ENCODE measurements around the gene PARN. TPM values are rescaled to one million over a fixed set of nuclear protein-coding genes. Genes with fewer than 3 reads are reported as not detected.

The PARN gene
- total and polyA plus RNA-seq, 9 of the 15 experiments (the other 6 are each of a cell fraction or from before 2014, with no cell fraction given): 9.6 to 51.3 (median 40.4) TPM

DNA sequence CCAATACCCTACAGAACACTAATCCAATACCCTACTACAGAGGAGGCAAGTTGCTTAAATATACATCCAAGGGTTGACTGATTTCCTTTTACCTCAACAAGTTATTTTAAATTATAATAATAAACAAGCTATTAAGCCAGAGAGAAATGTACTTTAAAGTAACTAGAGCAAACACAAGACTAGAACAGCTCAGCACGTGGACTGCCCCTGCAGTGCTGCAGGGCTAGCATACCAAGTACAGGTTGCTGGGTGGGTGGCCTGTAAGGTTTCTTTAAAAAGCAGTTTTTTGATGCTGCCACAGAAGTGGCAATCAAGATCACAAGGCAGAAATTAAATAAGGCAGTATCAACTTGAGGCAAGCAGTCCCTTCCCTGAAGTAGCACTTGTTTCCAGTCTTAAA lies 63.5 kb downstream of the PARN start:
- H3K79me2 ChIP-seq (ENCODE audit: control insufficient read depth, insufficient read depth, low read length): no peaks in the 10 kb centered on the region
- intact Hi-C loops (cut with micrococcal nuclease) (no loop called here), in situ Hi-C loops (cut with MboI) (no loop called here)
- 82% methylated on average over 1 of the region's 1 CpG for WGBS (ENCODE audit: insufficient coverage, low coverage, missing lambda C conversion rate)
- DNase-seq (ENCODE audit: extremely low read depth in 1 of 4, low spot score in 3 of 4) (no peak), FAIRE-seq (no peak), ATAC-seq (no peak)
- no peaks in the 10 kb centered on the region for H4K20me1 ChIP-seq (replicated peaks; ENCODE audit: control insufficient read depth, insufficient read depth, low read length)
- H3K27ac ChIP-seq (ENCODE audit: extremely low read depth, low read depth, low read length): no peak overlapping the region
- H3K27me3 ChIP-seq (ENCODE audit: control insufficient read depth in 2 of 2, insufficient read depth in 2 of 2, low read length in 2 of 2): no peaks in the 10 kb centered on the region
- CTCF ChIA-PET (ENCODE audit: low intra/inter-chr PET ratio): no interaction called here
- no peaks in the 10 kb centered on the region for H3K9me3 ChIP-seq (replicated peaks; ENCODE audit: control insufficient read depth, insufficient read depth, low read depth, low read length)
- H3K9me1 ChIP-seq (ENCODE audit: control insufficient read depth, insufficient read depth, low read length): no peaks in the 10 kb centered on the region
- H3K4me3 ChIP-seq: no peak overlapping the region
- H2AFZ ChIP-seq (ENCODE audit: low read depth, low read length): no peak overlapping the region
- H3K4me1 ChIP-seq (replicated peaks in 1 of 2; ENCODE audit: control insufficient read depth in 2 of 2, insufficient read depth in 2 of 2, low read length in 2 of 2): peaks cover 0 to 6% of the 10 kb centered on the region in 2 experiments; a peak in 3 of 5 replicates
- POLR2A ChIA-PET: interaction anchor here (0.6 kb wide), 1 partner anchor 15 kb away, joined by 3 read pairs; no protein-coding TSS in a partner anchor
- H3K4me2 ChIP-seq (ENCODE audit: insufficient read depth, low read length): no peak overlapping the region
- H3K36me3 ChIP-seq (ENCODE audit: control insufficient read depth, insufficient read depth, low read length): peaks cover 9% of the 10 kb centered on the region; the same call in 2 of the 3 replicates
- BruUV-seq (replicated peaks): no TSS peak
- H3K9ac ChIP-seq (ENCODE audit: insufficient read depth in 1 of 2, low read depth in 2 of 2, low read length in 2 of 2): no peak overlapping the region
- TF ChIP-seq TEAD4 (IDR thresholded peaks at IDR 0.05; ENCODE audit: low read length) (no peak), TEAD4 (CRISPR knock-in tag; IDR thresholded peaks at IDR 0.05; ENCODE audit: borderline replicate concordance) (no peak), ZNF449 (CRISPR knock-in tag; IDR thresholded peaks at IDR 0.05) (no peak), TEAD1 (CRISPR knock-in tag; IDR thresholded peaks at IDR 0.05) (no peak), CREM (IDR thresholded peaks at IDR 0.05; ENCODE audit: low read depth) (no peak), CHD7 (IDR thresholded peaks at IDR 0.05; ENCODE audit: low read depth, low read length) (no peak), YBX1 (IDR thresholded peaks at IDR 0.05) (no peak), KLF10 (CRISPR knock-in tag; IDR thresholded peaks at IDR 0.05) (no peak), PHF8 (IDR thresholded peaks at IDR 0.05; ENCODE audit: borderline replicate concordance, low read length) (no peak), PPARD (CRISPR knock-in tag; IDR thresholded peaks at IDR 0.05) (no peak)

Measured in K562 (cell line).